GM21786 (cell line): Measurements from ENCODE around the gene TAB3.
A peak's percentile ranks its signal among the peaks of the same experiment; 100 is the strongest.

Experiments used
- ATAC-seq: cut with Tn5 transposase; IDR thresholded peaks from one replicate; pipeline ENCODE4 v1.9.1; 2021; ENCODE audit not compliant: unreplicated experiment

TAB3 gene

GRCh38 chrX:30887721-30888120 lies 1.3 kb downstream of the TAB3 start:
- no peak for ATAC-seq

GRCh38 chrX:30887288-30887687 lies 1.8 kb downstream of the TAB3 start:
- ATAC-seq: no peak

GRCh38 chrX:30885136-30885535 lies 3.9 kb downstream of the TAB3 start:
- no peak for ATAC-seq

- no peak for ATAC-seq
Observed at GRCh38 chrX:30883138-30883537, 5.9 kb downstream of the TAB3 start.

- ATAC-seq: no peak
Observed at GRCh38 chrX:30881797-30882196, 7.3 kb downstream of the TAB3 start.

- no peak for ATAC-seq
Observed at GRCh38 chrX:30881390-30881789, 7.7 kb downstream of the TAB3 start.

- no peak for ATAC-seq
Observed at GRCh38 chrX:30880058-30880457, 9.0 kb downstream of the TAB3 start.

GRCh38 chrX:30876367-30876766 lies 12.7 kb downstream of the TAB3 start:
- ATAC-seq: no peak

- ATAC-seq: no peak
Observed at GRCh38 chrX:30875957-30876356, 13.1 kb downstream of the TAB3 start.

- ATAC-seq: no peak
Observed at GRCh38 chrX:30874851-30875250, 14.2 kb downstream of the TAB3 start.

- ATAC-seq: no peak
Observed at GRCh38 chrX:30870572-30870971, 18.5 kb downstream of the TAB3 start.

GRCh38 chrX:30865612-30866011 lies 23.4 kb downstream of the TAB3 start:
- no peak for ATAC-seq

- no peak for ATAC-seq
Observed at GRCh38 chrX:30865015-30865414, 24.0 kb downstream of the TAB3 start.

- ATAC-seq: no peak
Observed at GRCh38 chrX:30864383-30864785, 24.7 kb downstream of the TAB3 start.

GRCh38 chrX:30863974-30864373 lies 25.1 kb downstream of the TAB3 start:
- no peak for ATAC-seq

- ATAC-seq: no peak
Observed at GRCh38 chrX:30858098-30858497, 31.0 kb downstream of the TAB3 start.

- ATAC-seq: no peak
Observed at GRCh38 chrX:30851449-30851848, 37.6 kb downstream of the TAB3 start.

GRCh38 chrX:30835373-30835772 lies 53.7 kb downstream of the TAB3 start:
- ATAC-seq: no peak

GRCh38 chrX:30833896-30834295 lies 55.2 kb downstream of the TAB3 start:
- ATAC-seq: no peak

- ATAC-seq: peak; percentile 71
Observed at GRCh38 chrX:30831082-30831481, 58.0 kb downstream of the TAB3 start.

- ATAC-seq: no peak
Observed at GRCh38 chrX:30830326-30830943, 58.6 kb downstream of the TAB3 start.

- ATAC-seq: no peak
Observed at GRCh38 chrX:30824275-30824674, 64.8 kb downstream of the TAB3 start.

- ATAC-seq: no peak
Observed at GRCh38 chrX:30822764-30823163, 66.3 kb downstream of the TAB3 start.
